Astrocyte of the spinal cord (primary cell): Measurements from ENCODE around the gene ABCG2.

Source experiments
- DNase-seq: peaks from one replicate; pipeline ENCODE4 v3.0.0; 2011; ENCODE audit warnings: low read depth, low spot score
- H3K4me3 ChIP-seq: 2 replicates; pipeline ENCODE4 v1.5.1; 2011; ENCODE audit warnings: low read depth, mild to moderate bottlenecking, low read length, moderate library complexity
- CTCF ChIP-seq: IDR thresholded peaks from 2 replicates; pipeline ENCODE4 v1.5.1; 2012; ENCODE audit warnings: low read depth, mild to moderate bottlenecking, low read length, inconsistent platforms
- in situ Hi-C: cut with HindIII; loops from 2 replicates; pipeline ENCODE4 v1.10.0; 2017; ENCODE audit warnings: low sequenced_read_pairs

ABCG2 gene

DNA sequence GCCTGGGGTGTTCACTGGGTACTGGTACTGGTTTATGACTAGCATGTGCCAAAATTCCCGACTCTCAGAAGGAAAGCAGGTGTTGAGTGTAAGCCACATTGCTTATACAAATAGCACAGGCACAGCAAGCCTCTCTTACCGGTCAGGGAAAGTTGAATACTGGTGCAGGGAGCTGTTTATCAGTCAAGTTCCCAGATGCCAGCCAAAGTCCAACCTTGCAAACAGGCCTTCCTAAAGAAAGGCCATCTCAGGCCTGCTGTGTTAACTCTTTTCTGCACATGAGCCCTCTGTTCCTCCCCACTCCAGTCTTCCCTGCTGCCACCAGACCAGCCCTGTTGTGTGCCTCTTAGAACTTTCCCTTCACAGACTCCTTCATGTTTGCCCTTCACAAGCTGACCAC lies 116.8 kb downstream of the ABCG2 start:
- no peak for TF ChIP-seq CTCF
- no peak overlapping the region for H3K4me3 ChIP-seq
- DNase-seq = no peak
- in situ Hi-C loops = no loop called here

- no peak overlapping the region for H3K4me3 ChIP-seq
- TF ChIP-seq CTCF = no peak
- DNase-seq = no peak
- in situ Hi-C loops = no loop called here
These were observed 117.7 kb downstream of the ABCG2 start for GRCh38 chr4:88040707-88041106.
